A673 (cell line): ENCODE results near the gene PARP8. TPM values are rescaled to one million over a fixed set of nuclear protein-coding genes. Genes with fewer than 3 reads are reported as not detected.

Experiments
- BruUV-seq: library from RNA; stranded (reverse); fragments of 400-500 nt; replicated peaks from 2 replicates; lab custom pipeline; 2021; lab: Mats Ljungman, UMichigan
- CTCF ChIA-PET: fragments of 300-600 bp; sonication (Branson Sonifier 250); formaldehyde crosslinking; loops from one replicate; lab custom pipeline; 2022; ENCODE audit warnings: antibody characterized with exemption; lab: Charles Lee
- POLR2A ChIA-PET: fragments of 300-600 bp; sonication (Branson Sonifier 250); formaldehyde crosslinking; loops from one replicate; lab custom pipeline; 2022; ENCODE audit warnings: antibody characterized with exemption; ENCODE audit not compliant: low non-redundant PET; lab: Charles Lee
- DNase-seq: peaks from one replicate; pipeline ENCODE4 v3.0.0-alpha.2; 2015; ENCODE audit warnings: low spot score
- H3K27ac ChIP-seq: fragments of 200-600 bp; sonication (generic); 2 replicates; pipeline ENCODE4 v1.5.1; 2016; ENCODE audit warnings: mixed run types, low read depth, mild to moderate bottlenecking, mixed read lengths, antibody characterized with exemption, low read length; ENCODE audit not compliant: poor library complexity, severe bottlenecking
- H3K27me3 ChIP-seq: fragments of 200-600 bp; sonication (generic); replicated peaks from 2 replicates; pipeline ENCODE4 v1.6.1; 2017; ENCODE audit warnings: mixed run types, low read depth, mild to moderate bottlenecking, mixed read lengths, antibody characterized with exemption, low read length; ENCODE audit not compliant: insufficient read depth, poor library complexity
- H3K36me3 ChIP-seq: fragments of 200-600 bp; sonication (generic); 2 replicates; pipeline ENCODE4 v1.6.1; 2016; ENCODE audit warnings: mixed run types, mild to moderate bottlenecking, mixed read lengths, antibody characterized with exemption, low read length; ENCODE audit not compliant: insufficient read depth, poor library complexity, severe bottlenecking
- H3K4me1 ChIP-seq: fragments of 200-600 bp; sonication (generic); 2 replicates; pipeline ENCODE4 v1.6.1; 2017; ENCODE audit warnings: mixed run types, mild to moderate bottlenecking, mixed read lengths, antibody characterized with exemption, low read length; ENCODE audit not compliant: insufficient read depth, poor library complexity, severe bottlenecking
- H3K4me3 ChIP-seq: fragments of 200-600 bp; sonication (generic); 2 replicates; pipeline ENCODE4 v1.5.1; 2016; ENCODE audit warnings: low read depth, mixed run types, mild to moderate bottlenecking, mixed read lengths, low read length; ENCODE audit not compliant: poor library complexity, severe bottlenecking
- H3K9me3 ChIP-seq: fragments of 200-600 bp; sonication (generic); 2 replicates; pipeline ENCODE4 v1.6.1; 2016; ENCODE audit warnings: mixed run types, low read depth, mild to moderate bottlenecking, mixed read lengths, antibody characterized with exemption, low read length; ENCODE audit not compliant: poor library complexity, severe bottlenecking
- CTCF ChIP-seq: fragments of 300-800, 200-600 bp; sonication (generic); conservative IDR thresholded peaks from 2 replicates; pipeline ENCODE4 v1.5.1; 2017; ENCODE audit warnings: low read depth, mild to moderate bottlenecking, antibody characterized with exemption, low read length, moderate library complexity, mixed read lengths
- EZH2 ChIP-seq: fragments of 200-600 bp; sonication (generic); IDR thresholded peaks from 2 replicates; pipeline ENCODE4 v1.6.1; 2017; ENCODE audit warnings: borderline replicate concordance, low read depth, mild to moderate bottlenecking, mixed read lengths, antibody characterized with exemption, low read length; ENCODE audit not compliant: poor library complexity, severe bottlenecking
- intact Hi-C: fragments of 100-400 bp; cut with micrococcal nuclease; formaldehyde crosslinking; loops from one replicate; pipeline ENCODE4 v1.10.0; 2022; ENCODE audit not compliant: unreplicated experiment
- total RNA-seq: library from RNA; stranded (reverse); gene quantifications from 2 replicates; pipeline ENCODE4 v1.2.3, GENCODE V29; 2021

Gene PARP8
- total RNA-seq, 1 experiment from 2014 or later, result 18.0 TPM

- TF ChIP-seq EZH2, result no peak
- no peak for TF ChIP-seq CTCF
- Histone ChIP-seq H3K36me3 (no peaks in the 10 kb centered on the region), H3K27me3 (no peaks in the 10 kb centered on the region), H3K4me3 (no peak overlapping the region), H3K27ac (no peak overlapping the region), H3K4me1 (peaks cover 4% of the 10 kb centered on the region), H3K9me3 (no peaks in the 10 kb centered on the region)
- intact Hi-C loops, result loop anchor here (10.0 kb wide), 1 partner anchor 245 kb away; no protein-coding TSS in a partner anchor
- no TSS peak for BruUV-seq
- no peak for DNase-seq
- POLR2A ChIA-PET, result no interaction called here
- CTCF ChIA-PET, result no interaction called here
Measured at GRCh38 chr5:50759526-50760270, 93.3 kb downstream of the PARP8 start.

GRCh38 chr5:50763351-50763750 is 96.9 kb downstream of the PARP8 start:
- CTCF ChIA-PET, result no interaction called here
- H3K36me3 ChIP-seq, result no peaks in the 10 kb centered on the region
- H3K27ac ChIP-seq, result no peak overlapping the region

GRCh38 chr5:50763846-50764245 is 97.4 kb downstream of the PARP8 start:
- no TSS peak for BruUV-seq
- TF ChIP-seq EZH2, result no peak
- 0 out of 2 replicates have a peak, but pooled peaks have one; percentile 12 for TF ChIP-seq CTCF
- H3K36me3 ChIP-seq, result no peaks in the 10 kb centered on the region
- H3K9me3 ChIP-seq, result no peaks in the 10 kb centered on the region
- H3K4me3 ChIP-seq, result no peak overlapping the region
- peaks cover 4% of the 10 kb centered on the region for H3K4me1 ChIP-seq
- DNase-seq, result no peak
- ChIA-PET CTCF (no interaction called here), POLR2A (no interaction called here)
- no peak overlapping the region for H3K27ac ChIP-seq
- H3K27me3 ChIP-seq, result no peaks in the 10 kb centered on the region
- intact Hi-C loops, result no loop called here

More at GRCh38 chr5:50763351-50763750, 96.9 kb downstream of the PARP8 start:
- POLR2A ChIA-PET, result no interaction called here
- Histone ChIP-seq H3K9me3 (no peaks in the 10 kb centered on the region), H3K27me3 (no peaks in the 10 kb centered on the region), H3K4me1 (peaks cover 4% of the 10 kb centered on the region), H3K4me3 (no peak overlapping the region)
- TF ChIP-seq CTCF (no peak), EZH2 (no peak)
- no peak for DNase-seq
- intact Hi-C loops, result no loop called here
- no TSS peak for BruUV-seq
